Hepatocyte (in vitro differentiated cells): ENCODE results near the gene CX3CL1. TPM values are rescaled to one million over a fixed set of nuclear protein-coding genes. Genes with fewer than 3 reads are reported as not detected.
"Not testable (repeated sequence)": the region's sequence is repeated elsewhere in the genome, so short reads cannot be mapped to it uniquely, and the experiment has no call there.

Source experiments
- DNase-seq: peaks from one replicate; pipeline ENCODE4 v3.0.0-alpha.2; 2016; ENCODE audit warnings: low spot score
- H2AFZ ChIP-seq: fragments of 200-600 bp; sonication (generic); 2 replicates; pipeline ENCODE4 v1.6.0; 2016; ENCODE audit warnings: antibody characterized with exemption, mild to moderate bottlenecking
- H3K27ac ChIP-seq: fragments of 200-600 bp; sonication (generic); 2 replicates; pipeline ENCODE4 v1.5.1; 2016; ENCODE audit warnings: mild to moderate bottlenecking
- H3K27me3 ChIP-seq: fragments of 200-600 bp; sonication (generic); 2 replicates; pipeline ENCODE4 v1.6.1; 2016
- H3K36me3 ChIP-seq: fragments of 200-600 bp; sonication (generic); replicated peaks from 2 replicates; pipeline ENCODE4 v1.5.1; 2016; ENCODE audit warnings: low read depth; ENCODE audit not compliant: insufficient read depth
- H3K4me1 ChIP-seq: fragments of 200-600 bp; sonication (generic); 2 replicates; pipeline ENCODE4 v1.5.1; 2016; ENCODE audit warnings: mild to moderate bottlenecking, moderate library complexity; ENCODE audit not compliant: insufficient read depth
- H3K4me2 ChIP-seq: fragments of 200-600 bp; sonication (generic); 2 replicates; pipeline ENCODE4 v1.6.0; 2016
- H3K4me3 ChIP-seq: fragments of 200-600 bp; sonication (generic); 2 replicates; pipeline ENCODE4 v1.5.1; 2016; ENCODE audit warnings: mild to moderate bottlenecking
- H3K79me2 ChIP-seq: fragments of 200-600 bp; sonication (generic); 2 replicates; pipeline ENCODE4 v1.6.0; 2017; ENCODE audit warnings: mild to moderate bottlenecking
- H3K9me2 ChIP-seq: fragments of 200-600 bp; sonication (generic); replicated peaks from 2 replicates; pipeline ENCODE4 v1.6.0; 2017; ENCODE audit warnings: mild to moderate bottlenecking; ENCODE audit not compliant: insufficient read depth
- H3K9me3 ChIP-seq: fragments of 200-600 bp; sonication (generic); 2 replicates; pipeline ENCODE4 v1.5.1; 2016; ENCODE audit warnings: low read depth, mild to moderate bottlenecking
- H4K20me1 ChIP-seq: fragments of 200-600 bp; sonication (generic); 2 replicates; pipeline ENCODE4 v1.6.0; 2016; ENCODE audit warnings: mild to moderate bottlenecking; ENCODE audit not compliant: insufficient read depth, poor library complexity, severe bottlenecking
- CTCF ChIP-seq: fragments of 200-600 bp; sonication (generic); IDR thresholded peaks from 2 replicates; pipeline ENCODE4 v1.5.1; 2016; ENCODE audit warnings: antibody characterized with exemption, mild to moderate bottlenecking; ENCODE audit not compliant: poor library complexity
- EZH2 ChIP-seq: fragments of 200-600 bp; sonication (generic); IDR thresholded peaks from 2 replicates; pipeline ENCODE4 v1.6.1; 2016; ENCODE audit warnings: antibody characterized with exemption, mild to moderate bottlenecking, borderline replicate concordance
- EZH2phosphoT487 ChIP-seq: fragments of 200-600 bp; sonication (generic); IDR thresholded peaks from one replicate; pipeline ENCODE4 v1.6.1; 2018; ENCODE audit warnings: antibody characterized with exemption, mild to moderate bottlenecking, low read depth, moderate library complexity; ENCODE audit not compliant: unreplicated experiment, severe bottlenecking
- WGBS: methylation state at CpG from one replicate; pipeline ENCODE4 v1.1.6; 2016; ENCODE audit warnings: low lambda C conversion rate; ENCODE audit errors: missing lambda C conversion rate; 5-methylcytosine and 5-hydroxymethylcytosine counted together
- polyA plus RNA-seq: library from polyadenylated mRNA; unstranded; fragments of >200 nt; fragmentation: Nextera tagmentation; extraction: Ambion mirVana; gene quantifications from 2 replicates; pipeline ENCODE4 v1.2.1, GENCODE V29; 2016
- total RNA-seq: library from RNA; depleted of rRNA; stranded (reverse); fragments of >200 nt; gene quantifications from 2 replicates; pipeline ENCODE4 v1.2.3, GENCODE V29; 2014

The CX3CL1 gene
- total and polyA plus RNA-seq, 2 experiments from 2014 or later: 6.6 to 9.4 TPM

GRCh38 chr16:57394444-57394843 is 22.2 kb downstream of the CX3CL1 start:
- peak; percentile 63 for DNase-seq
- WGBS: 85% methylated on average over 7 of the region's 7 CpGs

GRCh38 chr16:57395026-57395425 is 22.7 kb downstream of the CX3CL1 start:
- Histone ChIP-seq H3K4me2 (no peak overlapping the region), H3K9me2 (no peaks in the 10 kb centered on the region), H2AFZ (no peak overlapping the region), H3K27me3 (no peaks in the 10 kb centered on the region), H3K79me2 (no peaks in the 10 kb centered on the region), H3K27ac (no peak overlapping the region), H3K4me1 (no peaks in the 10 kb centered on the region), H3K36me3 (no peaks in the 10 kb centered on the region), H3K4me3 (no peak overlapping the region), H3K9me3 (no peaks in the 10 kb centered on the region), H4K20me1 (no peaks in the 10 kb centered on the region)
- DNase-seq: no peak
- no peak for TF ChIP-seq EZH2phosphoT487
- no peak for TF ChIP-seq EZH2
- TF ChIP-seq CTCF: no peak
- 90% methylated on average over 5 of the region's 5 CpGs for WGBS

More at GRCh38 chr16:57394444-57394843, 22.2 kb downstream of the CX3CL1 start:
- H3K9me3 ChIP-seq: no peaks in the 10 kb centered on the region
- TF ChIP-seq EZH2phosphoT487 (no peak), CTCF (no peak), EZH2 (no peak)
- no peak overlapping the region for H3K4me2 ChIP-seq
- H3K36me3 ChIP-seq: no peaks in the 10 kb centered on the region
- H3K79me2 ChIP-seq: no peaks in the 10 kb centered on the region
- H3K4me3 ChIP-seq: no peak overlapping the region
- H3K27ac ChIP-seq: no peak overlapping the region
- no peaks in the 10 kb centered on the region for H4K20me1 ChIP-seq
- H3K9me2 ChIP-seq: no peaks in the 10 kb centered on the region
- H2AFZ ChIP-seq: no peak overlapping the region
- H3K27me3 ChIP-seq: no peaks in the 10 kb centered on the region
- no peaks in the 10 kb centered on the region for H3K4me1 ChIP-seq

GRCh38 chr16:57396786-57397185 is 24.5 kb downstream of the CX3CL1 start:
- TF ChIP-seq EZH2phosphoT487 (no peak), EZH2 (no peak)
- H2AFZ ChIP-seq: no peak overlapping the region
- no peaks in the 10 kb centered on the region for H3K27me3 ChIP-seq
- H4K20me1 ChIP-seq: no peaks in the 10 kb centered on the region
- H3K36me3 ChIP-seq: no peaks in the 10 kb centered on the region
- DNase-seq: no peak
- H3K4me1 ChIP-seq: no peaks in the 10 kb centered on the region
- H3K27ac ChIP-seq: no peak overlapping the region
- no peaks in the 10 kb centered on the region for H3K79me2 ChIP-seq
- no peak overlapping the region for H3K4me3 ChIP-seq
- no peaks in the 10 kb centered on the region for H3K9me3 ChIP-seq
- 83% methylated on average over 4 of the region's 4 CpGs for WGBS
- no peaks in the 10 kb centered on the region for H3K9me2 ChIP-seq
- no peak overlapping the region for H3K4me2 ChIP-seq

- not testable (repeated sequence) for H3K4me3 ChIP-seq, H2AFZ ChIP-seq, DNase-seq, H4K20me1 ChIP-seq, H3K9me2 ChIP-seq, H3K36me3 ChIP-seq, H3K4me1 ChIP-seq, H3K79me2 ChIP-seq, H3K27ac ChIP-seq, H3K27me3 ChIP-seq, H3K4me2 ChIP-seq, H3K9me3 ChIP-seq
- 91% methylated on average over 4 of the region's 4 CpGs for WGBS
Observed at GRCh38 chr16:57397493-57397892, 25.2 kb downstream of the CX3CL1 start.
